C1 segment of cervical spinal cord (tissue), 14 donors: Measurements from ENCODE around the gene PIGW.

ENCODE experiments used
- DNase-seq, 14 donors: peaks; one replicate each; lab custom pipeline; 2025; lab: John Stamatoyannopoulos, UW

Gene PIGW

GRCh38 chr17:36534840-36535668 lies at the start of gene PIGW, which contains the start of gene MYO19:
PIGW (plus strand) TSS chr17:36534987; CDS start chr17:36537102, 2,115 bp downstream.
MYO19 (minus strand) TSS chr17:36534868; CDS start chr17:36532538, 2,330 bp downstream.
- peak; percentile 44 to 88 (median 77) for DNase-seq

GRCh38 chr17:36485027-36485426 lies 49.8 kb upstream of the PIGW start:
- no peak for DNase-seq

- no peak for DNase-seq
These were observed 49.0 kb upstream of the PIGW start for GRCh38 chr17:36485805-36486203.

GRCh38 chr17:36486204-36487194 lies 48.3 kb upstream of the PIGW start, which contains the start of gene ZNHIT3:
ZNHIT3 (plus strand) TSS chr17:36486681; CDS start chr17:36486700, 19 bp downstream.
- peak in 13 of 14 donors; percentile 21 to 93 (median 80) for DNase-seq

GRCh38 chr17:36493956-36494355 lies 40.8 kb upstream of the PIGW start:
- no peak for DNase-seq

- no peak for DNase-seq
These were observed 40.1 kb upstream of the PIGW start for GRCh38 chr17:36494674-36495073.

- no peak for DNase-seq
These were observed 39.7 kb upstream of the PIGW start for GRCh38 chr17:36495076-36495578.

- DNase-seq = peak in 9 of 14 donors; percentile 6 to 53 (median 27)
These were observed 38.6 kb upstream of the PIGW start for GRCh38 chr17:36496018-36496789.

- DNase-seq = no peak
These were observed 36.6 kb upstream of the PIGW start for GRCh38 chr17:36498155-36498554.

- no peak for DNase-seq
These were observed 36.1 kb upstream of the PIGW start for GRCh38 chr17:36498560-36499300.

- no peak for DNase-seq
These were observed 34.0 kb upstream of the PIGW start for GRCh38 chr17:36500745-36501225.

- no peak for DNase-seq
These were observed 33.4 kb upstream of the PIGW start for GRCh38 chr17:36501351-36501750.

- no peak for DNase-seq
These were observed 32.8 kb upstream of the PIGW start for GRCh38 chr17:36501963-36502362.

GRCh38 chr17:36503456-36504155 lies 31.2 kb upstream of the PIGW start:
- DNase-seq = no peak

GRCh38 chr17:36504156-36504545 lies 30.6 kb upstream of the PIGW start:
- DNase-seq = no peak

GRCh38 chr17:36505171-36505570 lies 29.6 kb upstream of the PIGW start:
- DNase-seq = no peak

- DNase-seq = no peak
These were observed 28.4 kb upstream of the PIGW start for GRCh38 chr17:36506249-36506826.

- DNase-seq = no peak
These were observed 28.0 kb upstream of the PIGW start for GRCh38 chr17:36506831-36507230.

- DNase-seq = no peak
These were observed 27.5 kb upstream of the PIGW start for GRCh38 chr17:36507266-36507665.
